Brain microvascular endothelial cell (primary cell): ENCODE data around the gene TSKU.

Experiments used
- DNase-seq: peaks from one replicate; pipeline ENCODE4 v3.0.0-alpha.2; 2020
- H3K27ac ChIP-seq: fragments of 250-450 bp; sonication (Bioruptor Pico); 2 replicates; pipeline ENCODE4 v1.5.1; 2020; ENCODE audit warnings: mild to moderate bottlenecking, moderate library complexity
- H3K27me3 ChIP-seq: fragments of 250-450 bp; sonication (Bioruptor Pico); replicated peaks from 2 replicates; pipeline ENCODE4 v1.5.1; 2020; ENCODE audit warnings: mild to moderate bottlenecking
- H3K36me3 ChIP-seq: fragments of 250-450 bp; sonication (Bioruptor Pico); replicated peaks from 2 replicates; pipeline ENCODE4 v1.5.1; 2020; ENCODE audit warnings: mild to moderate bottlenecking
- H3K4me3 ChIP-seq: 2 replicates; pipeline ENCODE4 v1.5.1; 2011; ENCODE audit warnings: low read depth, mild to moderate bottlenecking, control low read depth, low read length, moderate library complexity
- CTCF ChIP-seq: IDR thresholded peaks from 2 replicates; pipeline ENCODE4 v1.5.1; 2011; ENCODE audit warnings: low read depth, mild to moderate bottlenecking, moderate library complexity, low read length, control low read depth, inconsistent platforms; ENCODE audit errors: missing control alignments
- in situ Hi-C: cut with HindIII; loops from 2 replicates; pipeline ENCODE4 v1.10.0; 2017; ENCODE audit warnings: low sequenced_read_pairs, low pct_ligation_motif_present

TSKU gene

DNA sequence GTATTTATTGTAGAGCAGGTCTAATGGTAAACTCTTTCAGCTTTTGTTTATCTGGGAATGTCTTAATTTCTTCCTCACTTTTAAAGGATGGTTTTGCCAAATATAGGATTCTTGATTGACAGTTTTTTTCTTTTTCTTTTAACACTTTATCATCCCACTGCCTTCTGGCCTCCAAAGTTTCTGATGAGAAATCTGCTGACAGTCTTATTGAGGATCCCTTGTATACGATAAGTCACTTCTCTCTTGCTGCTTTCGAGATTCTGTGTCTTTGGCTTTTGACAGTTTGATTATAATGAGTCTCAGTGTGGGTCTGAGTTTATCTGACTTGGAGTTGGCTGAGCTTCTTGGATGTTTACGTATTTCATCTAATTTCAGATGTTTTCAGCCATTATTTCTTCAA is 6.7 kb upstream of the TSKU start:
- TF ChIP-seq CTCF: no peak
- H3K4me3 ChIP-seq: no peak overlapping the region
- DNase-seq: no peak
- no peaks in the 10 kb centered on the region for H3K36me3 ChIP-seq
- H3K27ac ChIP-seq: no peak overlapping the region
- H3K27me3 ChIP-seq: no peaks in the 10 kb centered on the region
- in situ Hi-C loops: no loop called here

DNA sequence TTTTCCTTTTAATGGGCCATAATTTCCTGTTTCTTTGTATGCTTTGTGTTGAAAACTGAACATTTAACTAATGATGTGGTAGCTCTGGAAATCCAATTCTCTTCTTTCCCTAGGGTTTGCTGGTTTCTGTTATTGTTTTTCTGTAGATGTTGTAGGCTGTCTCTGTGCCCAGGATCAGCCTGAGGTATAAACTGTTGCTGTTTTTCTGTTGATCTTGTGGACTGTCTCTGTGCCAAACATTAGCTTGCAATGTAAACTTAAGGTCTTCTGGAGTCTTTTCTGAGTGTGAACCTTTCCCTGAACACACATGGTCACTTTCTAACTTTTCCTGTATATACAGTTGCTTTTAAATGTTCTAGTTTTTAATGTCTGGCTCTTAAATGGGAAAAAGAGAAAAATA is 5.9 kb upstream of the TSKU start:
- H3K27ac ChIP-seq: no peak overlapping the region
- no peak overlapping the region for H3K4me3 ChIP-seq
- no peaks in the 10 kb centered on the region for H3K36me3 ChIP-seq
- no peak for DNase-seq
- no peak for TF ChIP-seq CTCF
- H3K27me3 ChIP-seq: no peaks in the 10 kb centered on the region
- in situ Hi-C loops: no loop called here

DNA sequence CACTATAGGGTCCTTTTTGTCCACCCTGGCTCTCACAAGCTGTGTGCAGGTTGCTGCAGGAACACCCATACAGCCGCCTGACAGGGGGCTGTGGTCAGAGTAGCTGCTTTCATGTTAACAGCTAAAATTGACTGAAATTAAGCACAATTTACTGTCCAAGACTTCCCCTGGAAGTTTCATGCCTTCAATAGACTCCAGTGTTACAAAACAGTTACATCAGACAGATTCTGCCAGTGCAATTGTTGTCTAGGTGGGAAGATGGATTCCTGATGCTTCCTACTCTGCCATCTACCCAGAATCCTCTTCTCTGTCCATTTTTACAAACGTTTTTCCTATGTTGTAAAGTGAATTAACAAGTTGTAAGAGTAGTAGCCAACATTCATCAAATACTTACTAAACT is 5.3 kb upstream of the TSKU start:
- DNase-seq: no peak
- H3K4me3 ChIP-seq: no peak overlapping the region
- H3K27ac ChIP-seq: no peak overlapping the region
- no peaks in the 10 kb centered on the region for H3K36me3 ChIP-seq
- in situ Hi-C loops: no loop called here
- TF ChIP-seq CTCF: no peak
- H3K27me3 ChIP-seq: no peaks in the 10 kb centered on the region

DNA sequence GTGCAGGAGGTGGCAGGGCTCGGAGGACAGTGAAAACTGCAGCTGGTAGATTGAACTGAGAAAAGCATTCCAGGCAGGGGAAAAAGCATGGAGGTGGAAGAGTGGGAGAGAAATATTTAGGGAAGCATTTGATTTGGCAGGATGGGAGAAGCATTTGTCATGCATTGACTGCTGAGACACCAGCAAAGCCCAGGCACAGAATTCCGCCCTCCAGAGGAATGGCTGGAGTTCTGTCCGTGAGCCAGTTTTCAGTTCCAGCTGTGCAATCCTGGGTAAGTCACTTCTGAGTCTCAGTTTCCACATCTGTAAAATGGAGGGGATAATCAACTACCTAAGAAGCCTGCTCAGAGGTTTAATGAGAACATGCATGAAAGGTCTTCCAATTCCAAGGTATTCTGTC is 4.3 kb upstream of the TSKU start:
- DNase-seq: no peak
- in situ Hi-C loops: no loop called here
- no peak for TF ChIP-seq CTCF

GRCh38 chr11:76781046-76781801 is 1.9 kb upstream of the TSKU start:
- TF ChIP-seq CTCF: no peak
- no peak for DNase-seq
- Histone ChIP-seq H3K27ac (no peak overlapping the region), H3K27me3 (no peaks in the 10 kb centered on the region), H3K4me3 (no peak overlapping the region), H3K36me3 (no peaks in the 10 kb centered on the region)
- in situ Hi-C loops: no loop called here

More for the DNA sequence above, 4.3 kb upstream of the TSKU start:
- Histone ChIP-seq H3K27me3 (no peaks in the 10 kb centered on the region), H3K4me3 (no peak overlapping the region), H3K27ac (no peak overlapping the region), H3K36me3 (no peaks in the 10 kb centered on the region)

GRCh38 chr11:76781807-76782530 is 1.2 kb upstream of the TSKU start:
- no peaks in the 10 kb centered on the region for H3K36me3 ChIP-seq
- in situ Hi-C loops: no loop called here
- peak overlapping the region; percentile 66 for H3K4me3 ChIP-seq
- no peaks in the 10 kb centered on the region for H3K27me3 ChIP-seq
- no peak for TF ChIP-seq CTCF
- H3K27ac ChIP-seq: no peak overlapping the region
- DNase-seq: no peak
